Left lobe of liver (tissue), 2 donors: ENCODE data around the gene GCAT. TPM values are rescaled to one million over a fixed set of nuclear protein-coding genes. Genes with fewer than 3 reads are reported as not detected.
"Not testable (repeated sequence)": the region's sequence is repeated elsewhere in the genome, so short reads cannot be mapped to it uniquely, and the experiment has no call there.

Source experiments
- ATAC-seq: fragments of 200-7000 bp; cut with Tn5 transposase; one replicate; pipeline ENCODE4 v1.9.1; 2020; ENCODE audit warnings: mild to moderate bottlenecking, moderate library complexity
- DNase-seq: peaks from one replicate; pipeline ENCODE4 v3.0.0-alpha.2; 2020; ENCODE audit warnings: low spot score
- total RNA-seq: library from RNA; stranded (reverse); gene quantifications from one replicate; pipeline ENCODE4 v1.2.1, GENCODE V29; 2021
- donor health status: DM: no; HTN: no; CAD: no; lungs with moderate emphysema.
- donor health status: DM: no; HTN: yes; CAD: no.

GCAT gene
- total RNA-seq, 1 donor from 2014 or later: 49.6 TPM

- DNase-seq (no peak), ATAC-seq (no peak)
These were observed 25.2 kb upstream of the GCAT start for GRCh38 chr22:37782340-37783168.

- ATAC-seq (peak; percentile 82), DNase-seq (no peak)
These were observed 22.8 kb upstream of the GCAT start for GRCh38 chr22:37784829-37785495.

- ATAC-seq (no peak), DNase-seq (no peak)
These were observed 17.5 kb upstream of the GCAT start for GRCh38 chr22:37790234-37790633.

GRCh38 chr22:37792494-37792893 is 15.2 kb upstream of the GCAT start:
- DNase-seq: no peak
- peak; percentile 19 for ATAC-seq

- peak; percentile 23 for ATAC-seq
- no peak for DNase-seq
These were observed 13.4 kb upstream of the GCAT start for GRCh38 chr22:37794376-37794775.

GRCh38 chr22:37796079-37796478 is 11.7 kb upstream of the GCAT start:
- ATAC-seq (no peak), DNase-seq (no peak)

- not testable (repeated sequence) for DNase-seq, ATAC-seq
These were observed 10.5 kb upstream of the GCAT start for GRCh38 chr22:37797259-37797658.

- no peak for DNase-seq
- no peak for ATAC-seq
These were observed 9.7 kb upstream of the GCAT start for GRCh38 chr22:37797874-37798500.

GRCh38 chr22:37799979-37800378 is 7.8 kb upstream of the GCAT start:
- DNase-seq, ATAC-seq: not testable (repeated sequence)

- no peak for DNase-seq
These were observed 5.8 kb upstream of the GCAT start for GRCh38 chr22:37801946-37802309.

GRCh38 chr22:37802310-37803194 is 5.2 kb upstream of the GCAT start:
- peak; percentile 53 for ATAC-seq
- no peak for DNase-seq

More at GRCh38 chr22:37801946-37802309, 5.8 kb upstream of the GCAT start:
- ATAC-seq: peak; percentile 5

GRCh38 chr22:37803195-37803638 is 4.5 kb upstream of the GCAT start:
- DNase-seq (no peak), ATAC-seq (no peak)

- DNase-seq (no peak), ATAC-seq (no peak)
These were observed 3.9 kb upstream of the GCAT start for GRCh38 chr22:37803639-37804351.

- no peak for ATAC-seq
- DNase-seq: no peak
These were observed 3.3 kb upstream of the GCAT start for GRCh38 chr22:37804352-37804880.

- DNase-seq (peak; percentile 93), ATAC-seq (peak; percentile 61)
These were observed 2.6 kb upstream of the GCAT start for GRCh38 chr22:37804881-37805809.

- no peak for DNase-seq
- ATAC-seq: no peak
These were observed 1.9 kb upstream of the GCAT start for GRCh38 chr22:37805810-37806277.

GRCh38 chr22:37806409-37807333 is 1.1 kb upstream of the GCAT start:
- no peak for ATAC-seq
- DNase-seq: no peak

- ATAC-seq: no peak
- DNase-seq: no peak
These were observed 542 bp downstream of the GCAT start for GRCh38 chr22:37808294-37808657.
